GM21786 (cell line): ENCODE measurements around the gene SELENOT.
A peak's percentile ranks its signal among the peaks of the same experiment; 100 is the strongest.
"Not testable (repeated sequence)": the region's sequence is repeated elsewhere in the genome, so short reads cannot be mapped to it uniquely, and the experiment has no call there.

ENCODE experiments used
- ATAC-seq: cut with Tn5 transposase; IDR thresholded peaks from one replicate; pipeline ENCODE4 v1.9.1; 2021; ENCODE audit not compliant: unreplicated experiment

Gene SELENOT

GRCh38 chr3:150607267-150608065 lies 4.3 kb downstream of the SELENOT start:
- ATAC-seq, result no peak

- ATAC-seq, result no peak
Measured at GRCh38 chr3:150609988-150610387, 6.9 kb downstream of the SELENOT start.

GRCh38 chr3:150610785-150611184 lies 7.7 kb downstream of the SELENOT start:
- ATAC-seq, result no peak

GRCh38 chr3:150611666-150612065 lies 8.5 kb downstream of the SELENOT start:
- ATAC-seq, result no peak

DNA sequence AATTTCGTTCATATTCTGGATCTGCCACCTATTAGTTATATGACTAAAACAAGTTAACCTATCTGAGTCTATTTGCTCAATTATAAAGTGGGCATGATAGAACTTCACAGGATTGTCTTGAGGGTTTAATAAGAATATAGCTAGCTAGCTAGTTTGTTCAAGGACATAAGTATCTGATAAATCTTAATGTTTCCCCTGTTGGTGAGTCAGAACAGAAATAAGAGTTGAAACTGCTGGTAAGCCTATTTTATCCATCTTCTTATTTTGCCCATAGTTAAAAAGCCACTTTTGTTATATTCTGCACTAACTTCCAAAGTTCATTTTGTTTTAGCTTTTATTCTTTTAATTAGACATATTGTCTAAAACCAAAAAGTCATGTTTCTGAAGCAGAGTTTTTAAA lies 9.4 kb downstream of the SELENOT start:
- ATAC-seq, result no peak

DNA sequence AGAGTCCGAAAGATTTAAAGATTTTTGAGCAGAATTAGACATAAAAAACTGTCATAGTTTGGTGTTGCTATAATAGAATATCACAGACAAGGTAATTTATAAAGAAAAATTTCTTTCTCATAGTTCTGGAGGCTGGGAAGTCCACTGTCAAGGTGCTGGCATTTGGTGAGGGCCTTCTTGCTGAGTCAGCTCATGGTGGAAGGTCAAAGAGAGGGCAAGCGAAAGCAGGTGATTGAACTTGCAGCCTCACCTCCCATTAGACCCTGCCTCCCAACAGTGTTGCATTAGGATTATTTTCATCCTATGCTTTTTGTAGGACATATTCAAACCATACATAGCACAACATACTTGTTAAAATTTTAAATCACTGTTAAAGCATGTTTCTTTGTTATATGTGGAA lies 9.9 kb downstream of the SELENOT start:
- no peak for ATAC-seq

- ATAC-seq, result no peak
Measured at GRCh38 chr3:150613709-150614480, 10.8 kb downstream of the SELENOT start.

DNA sequence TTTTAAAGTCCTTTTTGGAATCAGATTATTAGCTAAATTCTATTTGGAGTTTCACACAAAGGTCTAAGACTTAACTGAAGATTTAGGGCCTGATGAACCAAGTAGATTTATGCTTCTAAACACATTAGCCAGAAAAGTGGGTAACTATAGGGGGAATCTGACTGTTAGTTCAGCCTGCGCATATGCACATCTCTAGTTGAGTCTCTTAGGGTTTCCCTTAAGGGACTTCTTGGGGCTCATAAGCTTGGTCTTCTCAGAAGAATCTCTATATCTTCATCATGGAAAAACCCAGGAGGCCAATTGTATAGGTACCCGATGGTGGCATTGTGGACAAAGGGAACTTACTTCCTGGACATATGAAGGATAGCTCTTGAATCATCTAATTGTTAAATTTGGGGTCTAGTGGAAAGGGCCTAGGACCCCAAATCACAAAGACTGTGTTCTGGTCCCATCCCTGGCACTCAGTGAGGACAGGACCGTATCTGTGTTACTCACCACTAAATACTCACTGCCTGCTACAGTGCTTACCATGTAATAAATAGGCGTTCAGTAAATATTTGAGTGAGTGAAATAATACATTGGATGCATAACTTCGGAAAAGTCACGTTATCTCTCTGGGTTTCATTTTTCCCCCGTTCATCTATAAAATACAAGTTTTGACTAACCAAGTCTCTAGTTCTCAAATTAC lies 17.0 kb downstream of the SELENOT start:
- no peak for ATAC-seq

GRCh38 chr3:150622955-150623354 lies 19.8 kb downstream of the SELENOT start:
- ATAC-seq, result not testable (repeated sequence)

DNA sequence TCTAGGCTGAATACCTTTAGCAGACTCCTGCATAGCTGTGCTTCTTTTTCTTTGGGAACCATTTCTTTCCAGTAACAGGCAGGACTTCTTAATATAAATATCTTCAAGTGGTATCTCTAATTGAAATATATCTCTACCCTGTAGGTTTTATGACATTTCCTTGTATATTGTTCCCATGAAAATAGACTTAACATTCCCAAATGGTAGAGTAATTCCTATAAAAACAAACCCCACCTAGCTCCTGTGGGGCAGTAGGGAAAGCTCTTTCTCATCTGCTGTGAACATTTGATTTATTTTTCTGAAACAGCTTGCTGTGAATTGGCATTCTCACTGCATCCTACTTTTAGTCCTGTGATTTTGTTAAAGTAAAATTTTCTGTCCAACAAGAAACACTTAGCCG lies 20.8 kb downstream of the SELENOT start:
- no peak for ATAC-seq

GRCh38 chr3:150626148-150626930 lies 23.2 kb downstream of the SELENOT start:
- ATAC-seq, result no peak

- no peak for ATAC-seq
Measured at GRCh38 chr3:150627557-150627956, 24.4 kb downstream of the SELENOT start.

- ATAC-seq, result no peak
Measured at GRCh38 chr3:150631515-150632221, 28.5 kb downstream of the SELENOT start.

DNA sequence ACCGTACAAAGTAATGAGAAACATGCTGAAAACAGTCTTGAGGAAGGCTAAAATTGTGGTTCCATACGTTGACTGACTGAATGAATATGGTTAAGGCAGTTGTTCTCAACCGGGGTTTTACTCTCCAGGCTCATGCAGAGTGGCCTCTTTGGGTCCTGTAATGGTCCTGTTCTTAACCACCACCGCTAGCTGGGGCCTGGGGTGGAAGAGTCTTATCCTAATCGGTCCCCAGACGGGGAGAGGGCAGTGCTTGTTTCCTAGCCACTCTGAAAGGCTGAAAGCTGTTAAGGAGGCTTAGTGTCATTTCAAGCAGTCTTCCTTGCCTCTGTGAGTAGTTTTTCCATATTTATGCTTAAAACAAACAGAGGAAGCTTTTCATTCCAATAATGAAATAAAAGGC lies 32.0 kb downstream of the SELENOT start:
- ATAC-seq, result no peak

- peak; percentile 71 for ATAC-seq
Measured at GRCh38 chr3:150635526-150635925, 32.4 kb downstream of the SELENOT start.

DNA sequence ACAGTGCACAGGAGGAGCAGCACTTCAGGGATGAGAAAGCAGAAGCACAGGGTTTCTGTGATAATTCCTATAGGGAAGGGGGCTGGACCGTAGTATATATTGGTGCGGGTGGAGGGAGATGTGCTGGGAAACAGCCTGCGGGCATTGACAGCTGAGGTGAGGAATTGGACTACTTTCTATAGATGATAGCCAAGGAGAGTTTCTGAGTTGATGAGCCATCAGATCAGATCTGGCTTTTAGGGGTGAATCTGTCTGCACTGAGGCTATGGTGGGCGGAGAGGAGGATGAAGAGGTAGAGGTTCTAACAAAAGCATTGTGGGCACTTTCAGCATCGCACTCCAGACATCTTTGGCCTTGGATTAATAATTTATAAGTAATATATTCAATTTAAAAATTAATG lies 33.1 kb downstream of the SELENOT start:
- ATAC-seq, result no peak

DNA sequence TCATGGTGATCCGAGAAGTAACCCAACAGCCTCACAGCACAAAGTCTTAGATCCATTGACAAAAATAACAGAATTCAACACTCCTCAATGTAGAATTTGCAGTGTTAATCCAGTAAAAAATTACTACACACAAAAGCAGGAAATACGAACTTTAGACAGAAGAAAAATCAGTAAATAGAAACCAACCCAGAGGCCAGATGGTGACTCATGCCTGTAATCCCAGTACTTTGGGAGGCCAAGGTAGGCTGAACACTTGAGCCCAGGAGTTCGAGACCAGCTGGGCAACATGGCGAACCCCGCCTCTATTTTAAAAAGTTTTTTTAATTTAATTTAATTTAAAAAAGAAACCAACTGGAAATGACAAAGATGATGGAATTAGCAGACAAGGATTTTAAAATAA lies 36.1 kb downstream of the SELENOT start:
- no peak for ATAC-seq

GRCh38 chr3:150640256-150640655 lies 37.1 kb downstream of the SELENOT start:
- no peak for ATAC-seq

- ATAC-seq, result peak; percentile 65
Measured at GRCh38 chr3:150653110-150653561, 50.0 kb downstream of the SELENOT start.

DNA sequence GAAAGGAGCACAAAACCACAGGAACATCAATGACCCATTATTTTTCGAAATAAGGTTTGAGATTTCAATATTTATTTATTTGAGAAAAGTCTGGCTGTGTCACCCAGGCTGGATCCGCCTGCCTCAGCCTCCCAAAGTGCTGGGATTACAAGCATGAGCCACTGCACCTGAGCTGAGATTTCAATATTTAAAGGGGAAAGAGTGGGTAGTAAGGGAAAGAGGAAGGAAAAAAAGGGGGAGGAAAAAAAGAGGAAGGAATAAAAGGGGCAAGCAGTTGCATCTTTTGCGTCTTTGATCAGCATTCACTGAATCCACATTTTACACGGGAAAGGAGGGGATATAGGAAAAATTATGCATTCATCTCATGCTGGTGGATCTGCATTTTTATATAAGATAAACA lies 53.2 kb downstream of the SELENOT start:
- ATAC-seq, result no peak
